ENCODE data around the gene IRS2. TPM values are rescaled to one million over a fixed set of nuclear protein-coding genes. Genes with fewer than 3 reads are reported as not detected.

Gene IRS2
- total and polyA plus RNA-seq, 2 donors (not counting 3 experiments of a cell fraction or from before 2014, with no cell fraction given): 1.6 to 4.4 TPM

DNA sequence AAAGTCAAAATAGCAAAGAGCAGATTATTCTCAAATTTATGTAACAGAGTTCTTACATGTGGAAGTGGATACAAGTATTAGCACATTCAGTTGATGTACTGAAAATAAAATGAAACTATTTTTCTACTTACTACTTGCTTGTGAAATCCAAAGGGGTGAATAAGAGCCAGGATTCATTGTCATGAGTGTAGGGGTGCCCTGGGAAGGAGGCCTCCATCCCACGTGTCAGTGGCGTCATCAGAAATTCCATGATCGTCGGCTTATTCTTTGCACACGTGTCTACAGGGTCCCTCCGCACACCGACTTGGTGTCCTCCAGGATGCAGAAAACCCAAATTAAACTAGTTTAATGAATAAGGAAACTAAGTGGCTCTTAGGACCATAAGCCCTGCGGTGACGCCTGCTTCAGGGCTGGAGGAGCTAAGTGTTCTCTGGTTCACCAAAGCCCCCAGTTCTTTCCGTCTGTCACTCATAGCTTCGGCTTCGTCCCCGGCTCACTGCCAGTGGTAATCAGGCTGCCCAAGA, 55.5 kb downstream of the IRS2 start:
- ChIA-PET POLR2A (no interaction called here), CTCF (interaction anchor here (1.2 kb wide), 1 partner anchor 13 kb away, joined by 4 read pairs; no protein-coding TSS in a partner anchor)
- BruUV-seq (replicated peaks): no TSS peak
- Histone ChIP-seq H2AFZ (ENCODE audit: low read depth, low read length) (no peak overlapping the region), H3K36me3 (ENCODE audit: control insufficient read depth in 2 of 2, extremely low read depth in 1 of 2, insufficient read depth in 2 of 2, low read length in 2 of 2) (no peaks in the 10 kb centered on the region), H3K27me3 (ENCODE audit: control insufficient read depth in 2 of 2, insufficient read depth in 2 of 2, low read length in 2 of 2) (peaks cover 2 to 3% of the 10 kb centered on the region in 2 experiments), H3K4me3 (replicated peaks in 1 of 3; ENCODE audit: insufficient read depth in 1 of 3, low read depth in 1 of 3, low read length in 3 of 3) (no peak overlapping the region), H3K79me2 (ENCODE audit: control insufficient read depth, insufficient read depth, low read length) (no peaks in the 10 kb centered on the region), H3K27ac (ENCODE audit: insufficient read depth, low read depth, low read length) (no peak overlapping the region), H3K9ac (replicated peaks; ENCODE audit: extremely low read depth, insufficient read depth, low read length) (no peak overlapping the region), H3K4me1 (ENCODE audit: control insufficient read depth, extremely low read depth, insufficient read depth, low read length) (no peaks in the 10 kb centered on the region), H4K20me1 (replicated peaks; ENCODE audit: control insufficient read depth, extremely low read depth, insufficient read depth, low read length) (no peaks in the 10 kb centered on the region), H3K9me3 (replicated peaks; ENCODE audit: control insufficient read depth, insufficient read depth, low read length) (no peaks in the 10 kb centered on the region), H3K4me2 (ENCODE audit: insufficient read depth, low read length) (no peak overlapping the region), H3K9me1 (replicated peaks; ENCODE audit: control insufficient read depth, extremely low read depth, insufficient read depth, low read length) (no peaks in the 10 kb centered on the region)
- TF ChIP-seq POLR2AphosphoS5 (IDR thresholded peaks at IDR 0.05; ENCODE audit: insufficient read depth, low read depth, low read length) (no peak), JUN (IDR thresholded peaks at IDR 0.05; ENCODE audit: borderline replicate concordance, insufficient read depth, insufficient read length, low read depth) (no peak), GATA2 (IDR thresholded peaks at IDR 0.05; ENCODE audit: insufficient read depth, insufficient read length, low read depth, low read length) (no peak), EZH2 (IDR thresholded peaks at IDR 0.05; ENCODE audit: borderline replicate concordance, low read depth, low read length, severe bottlenecking) (no peak), MYC (IDR thresholded peaks at IDR 0.05; ENCODE audit: low read depth, low read length) (no peak), POLR2A (IDR thresholded peaks at IDR 0.05; ENCODE audit: low read depth, low read length) (no peak), FOS (IDR thresholded peaks at IDR 0.05; ENCODE audit: borderline replicate concordance, insufficient read depth, low read length) (no peak)
- TF ChIP-seq, protein P1, sequence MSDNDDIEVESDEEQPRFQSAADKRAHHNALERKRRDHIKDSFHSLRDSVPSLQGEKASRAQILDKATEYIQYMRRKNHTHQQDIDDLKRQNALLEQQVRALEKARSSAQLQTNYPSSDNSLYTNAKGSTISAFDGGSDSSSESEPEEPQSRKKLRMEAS (IDR thresholded peaks at IDR 0.05; ENCODE audit: insufficient read depth, insufficient read length): no peak
- TF ChIP-seq, protein P2, sequence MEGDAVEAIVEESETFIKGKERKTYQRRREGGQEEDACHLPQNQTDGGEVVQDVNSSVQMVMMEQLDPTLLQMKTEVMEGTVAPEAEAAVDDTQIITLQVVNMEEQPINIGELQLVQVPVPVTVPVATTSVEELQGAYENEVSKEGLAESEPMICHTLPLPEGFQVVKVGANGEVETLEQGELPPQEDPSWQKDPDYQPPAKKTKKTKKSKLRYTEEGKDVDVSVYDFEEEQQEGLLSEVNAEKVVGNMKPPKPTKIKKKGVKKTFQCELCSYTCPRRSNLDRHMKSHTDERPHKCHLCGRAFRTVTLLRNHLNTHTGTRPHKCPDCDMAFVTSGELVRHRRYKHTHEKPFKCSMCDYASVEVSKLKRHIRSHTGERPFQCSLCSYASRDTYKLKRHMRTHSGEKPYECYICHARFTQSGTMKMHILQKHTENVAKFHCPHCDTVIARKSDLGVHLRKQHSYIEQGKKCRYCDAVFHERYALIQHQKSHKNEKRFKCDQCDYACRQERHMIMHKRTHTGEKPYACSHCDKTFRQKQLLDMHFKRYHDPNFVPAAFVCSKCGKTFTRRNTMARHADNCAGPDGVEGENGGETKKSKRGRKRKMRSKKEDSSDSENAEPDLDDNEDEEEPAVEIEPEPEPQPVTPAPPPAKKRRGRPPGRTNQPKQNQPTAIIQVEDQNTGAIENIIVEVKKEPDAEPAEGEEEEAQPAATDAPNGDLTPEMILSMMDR (IDR thresholded peaks at IDR 0.05; ENCODE audit: extremely low read depth in 1 of 2, insufficient read depth in 1 of 2, low read depth in 1 of 2, low read length in 2 of 2): no peak
- no peak for FAIRE-seq
- intact Hi-C loops (cut with micrococcal nuclease): no loop called here
- no peak for DNase-seq (ENCODE audit: low read depth, low spot score)
- dilution Hi-C loops (cut with MboI; ENCODE audit: extremely low pct_ligation_motif_present, low sequenced_read_pairs): no loop called here
